ENCODE data around the gene CCDC82. TPM values are rescaled to one million over a fixed set of nuclear protein-coding genes. Genes with fewer than 3 reads are reported as not detected.

Gene CCDC82
- total and polyA plus RNA-seq, 12 donors: 9.1 to 33.7 (median 13.1) TPM

DNA sequence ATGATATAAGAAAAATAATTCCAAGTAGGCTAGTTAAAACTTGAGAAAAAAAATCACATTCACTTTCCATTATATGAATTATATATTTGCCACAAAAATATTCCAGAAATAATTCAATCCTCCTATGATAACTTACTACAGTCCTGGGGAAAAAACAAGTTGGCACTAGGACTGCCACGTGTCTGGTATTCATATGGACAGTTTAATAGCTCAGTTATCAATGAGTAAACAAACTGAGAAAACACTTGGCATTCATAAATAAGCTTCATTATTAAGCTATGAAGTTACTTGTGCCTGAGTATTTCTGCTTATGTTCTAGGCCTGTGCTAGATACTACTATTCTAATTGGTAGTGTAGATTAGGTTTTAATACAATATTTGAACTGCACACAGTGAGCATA lies 24.2 kb downstream of the CCDC82 start:
- TF ChIP-seq, protein P1, sequence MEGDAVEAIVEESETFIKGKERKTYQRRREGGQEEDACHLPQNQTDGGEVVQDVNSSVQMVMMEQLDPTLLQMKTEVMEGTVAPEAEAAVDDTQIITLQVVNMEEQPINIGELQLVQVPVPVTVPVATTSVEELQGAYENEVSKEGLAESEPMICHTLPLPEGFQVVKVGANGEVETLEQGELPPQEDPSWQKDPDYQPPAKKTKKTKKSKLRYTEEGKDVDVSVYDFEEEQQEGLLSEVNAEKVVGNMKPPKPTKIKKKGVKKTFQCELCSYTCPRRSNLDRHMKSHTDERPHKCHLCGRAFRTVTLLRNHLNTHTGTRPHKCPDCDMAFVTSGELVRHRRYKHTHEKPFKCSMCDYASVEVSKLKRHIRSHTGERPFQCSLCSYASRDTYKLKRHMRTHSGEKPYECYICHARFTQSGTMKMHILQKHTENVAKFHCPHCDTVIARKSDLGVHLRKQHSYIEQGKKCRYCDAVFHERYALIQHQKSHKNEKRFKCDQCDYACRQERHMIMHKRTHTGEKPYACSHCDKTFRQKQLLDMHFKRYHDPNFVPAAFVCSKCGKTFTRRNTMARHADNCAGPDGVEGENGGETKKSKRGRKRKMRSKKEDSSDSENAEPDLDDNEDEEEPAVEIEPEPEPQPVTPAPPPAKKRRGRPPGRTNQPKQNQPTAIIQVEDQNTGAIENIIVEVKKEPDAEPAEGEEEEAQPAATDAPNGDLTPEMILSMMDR (IDR thresholded peaks at IDR 0.05): no peak
- Histone ChIP-seq H3K9me3 (peaks cover 0 to 14% (median 0%) of the 10 kb centered on the region in 11 donors), H3K36me3 (peaks cover 0 to 100% (median 27%) of the 10 kb centered on the region in 9 donors), H3K27me3 (no peaks in the 10 kb centered on the region), H3K4me3 (no peak overlapping the region), H3K4me1 (no peaks in the 10 kb centered on the region), H3K27ac (no peak overlapping the region)
- intact Hi-C loops (cut with DNase I): no loop called here
- ATAC-seq: no peak
- no peak for DNase-seq
- 83 to 89% methylated on average over 1 of the region's 1 CpG for WGBS, 2 donors

- no peak overlapping the region for H3K27ac ChIP-seq
- no peak for ATAC-seq
- H3K4me1 ChIP-seq: no peaks in the 10 kb centered on the region
- H3K27me3 ChIP-seq: no peaks in the 10 kb centered on the region
- no peaks in the 10 kb centered on the region for H3K9me3 ChIP-seq
- DNase-seq: no peak
- TF ChIP-seq, protein P1 (IDR thresholded peaks at IDR 0.05): no peak
- no peak overlapping the region for H3K4me3 ChIP-seq
- intact Hi-C loops (cut with DNase I): no loop called here
- H3K36me3 ChIP-seq: peaks cover 0 to 93% (median 22%) of the 10 kb centered on the region in 9 donors
- WGBS, 2 donors: 70 to 72% methylated on average over 2 of the region's 2 CpGs
Observed at GRCh38 chr11:96361778-96362177, 27.9 kb downstream of the CCDC82 start.

- Histone ChIP-seq H3K4me3 (no peak overlapping the region), H3K27ac (no peak overlapping the region), H3K4me1 (no peaks in the 10 kb centered on the region), H3K9me3 (no peaks in the 10 kb centered on the region), H3K27me3 (no peaks in the 10 kb centered on the region), H3K36me3 (peaks cover 0 to 93% (median 25%) of the 10 kb centered on the region in 9 donors)
- TF ChIP-seq, protein P1 (IDR thresholded peaks at IDR 0.05): no peak
- DNase-seq (no peak), ATAC-seq (no peak)
- WGBS, 2 donors: 91 to 93% methylated on average over 3 of the region's 3 CpGs
- intact Hi-C loops (cut with DNase I): loop anchor here in 2 of 10 donors (10.0 kb wide), 2 partner anchors 324 to 524 kb away; no protein-coding TSS in a partner anchor
Observed at GRCh38 chr11:96358321-96358720, 31.4 kb downstream of the CCDC82 start.

DNA sequence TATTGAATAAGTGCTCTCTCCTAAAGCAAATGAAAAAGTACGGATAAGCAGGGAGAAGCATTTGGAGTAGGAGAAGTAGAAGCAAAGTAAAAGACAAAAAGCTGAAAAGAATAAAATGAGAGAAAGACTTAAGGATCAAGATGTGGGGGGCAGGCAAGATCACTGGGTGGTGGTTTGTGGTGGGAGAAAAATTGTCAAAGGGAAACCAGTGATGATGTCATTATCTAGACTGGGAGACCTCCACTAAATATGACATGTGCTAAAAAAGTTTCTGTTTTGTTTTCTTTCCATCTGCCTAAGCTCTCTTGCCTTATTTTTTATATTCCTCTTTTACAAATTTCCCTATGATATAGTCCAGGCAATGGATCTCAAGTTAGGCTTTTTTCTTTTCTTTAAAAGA lies 31.9 kb downstream of the CCDC82 start:
- no peak for ATAC-seq
- H3K36me3 ChIP-seq: peaks cover 0 to 93% (median 30%) of the 10 kb centered on the region in 9 donors
- intact Hi-C loops (cut with DNase I): loop anchor here in 2 of 10 donors (10.0 kb wide), 2 partner anchors 323 to 523 kb away; no protein-coding TSS in a partner anchor

More for the DNA sequence above, 31.9 kb downstream of the CCDC82 start:
- TF ChIP-seq, protein P1 (IDR thresholded peaks at IDR 0.05): no peak
- DNase-seq: no peak
- H3K27me3 ChIP-seq: no peaks in the 10 kb centered on the region
- 96 to 98% methylated on average over 1 of the region's 1 CpG for WGBS, 2 donors
- no peak overlapping the region for H3K27ac ChIP-seq
- H3K9me3 ChIP-seq: no peaks in the 10 kb centered on the region
- H3K4me3 ChIP-seq: no peak overlapping the region
- no peaks in the 10 kb centered on the region for H3K4me1 ChIP-seq

Measured in heart right ventricle (tissue), 16 donors.